GM18526 (cell line): ENCODE measurements around the gene CDC25C.

Experiments
- POLR2A ChIP-seq: IDR thresholded peaks from 3 replicates; pipeline ENCODE4 v1.6.1; 2011; ENCODE audit not compliant: insufficient read length; ENCODE audit errors: extremely low read depth

Gene CDC25C

DNA sequence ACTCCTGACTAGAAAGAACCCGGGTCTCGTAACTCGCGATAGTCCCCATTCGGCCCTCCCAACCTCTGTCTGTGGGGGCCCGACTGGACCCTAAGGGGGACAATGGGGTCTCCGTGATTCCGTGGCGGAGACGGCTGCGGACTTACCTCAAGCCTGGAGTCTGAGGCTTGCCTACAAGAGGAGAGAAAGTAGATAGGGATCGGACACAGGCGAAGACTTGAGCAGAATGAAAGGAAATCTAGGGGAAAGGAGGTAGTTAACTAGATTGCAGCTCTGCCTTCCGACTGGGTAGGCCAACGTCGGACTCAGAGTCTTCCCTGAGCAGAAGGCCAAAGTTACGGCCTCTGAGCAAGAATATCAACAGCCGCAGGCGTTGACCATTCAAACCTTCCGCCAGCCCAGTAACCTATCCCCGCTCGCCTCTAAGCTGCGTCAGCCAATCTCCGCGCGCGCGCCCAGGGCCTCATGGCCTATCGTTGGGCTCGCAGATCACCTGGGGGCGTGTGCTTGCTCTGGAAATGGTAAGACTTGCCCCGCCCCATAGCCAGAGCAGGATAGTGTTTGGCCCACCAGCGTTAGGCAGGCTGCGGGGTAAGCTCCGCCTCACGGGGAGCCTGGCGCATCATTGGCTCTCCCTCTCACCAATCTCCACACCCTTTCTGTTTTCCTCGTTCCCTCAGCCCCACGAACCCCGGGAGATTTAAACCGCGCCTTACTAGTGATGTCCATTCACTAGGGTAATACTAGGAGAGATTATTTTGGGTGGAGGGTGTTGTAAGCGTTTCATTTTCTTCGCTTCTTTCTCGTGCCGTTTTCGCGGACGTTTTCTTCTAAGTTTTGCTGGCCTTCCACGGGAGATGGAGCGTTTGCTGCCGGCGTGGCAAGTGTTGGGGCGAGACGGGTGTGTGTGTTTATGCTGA lies at the start of gene CDC25C:
TSS of gene CDC25C (minus strand) at position 356 of the 920 bp plus-strand sequence. CDS start 624 bp downstream, outside the sequence.
- peak; percentile 65 for TF ChIP-seq POLR2A

DNA sequence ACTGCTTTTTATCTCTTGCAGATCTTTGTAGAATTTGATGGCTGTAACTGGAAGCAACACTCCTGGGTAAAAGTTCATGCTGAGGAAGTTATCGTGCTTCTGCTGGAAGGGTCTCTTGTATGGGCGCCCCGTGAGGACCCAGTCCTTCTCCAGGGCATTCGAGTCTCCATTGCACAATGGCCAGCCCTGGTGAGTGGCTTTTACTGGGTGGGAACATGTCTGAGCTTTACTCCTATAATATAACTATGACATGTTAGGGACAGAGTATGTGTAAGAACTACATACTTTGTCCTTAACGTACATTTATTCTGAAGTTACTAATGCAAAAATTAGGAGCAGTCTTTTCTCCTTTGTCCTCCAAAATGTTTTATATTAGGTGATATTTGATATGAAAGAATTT lies 41.0 kb upstream of the CDC25C start:
- no peak for TF ChIP-seq POLR2A

DNA sequence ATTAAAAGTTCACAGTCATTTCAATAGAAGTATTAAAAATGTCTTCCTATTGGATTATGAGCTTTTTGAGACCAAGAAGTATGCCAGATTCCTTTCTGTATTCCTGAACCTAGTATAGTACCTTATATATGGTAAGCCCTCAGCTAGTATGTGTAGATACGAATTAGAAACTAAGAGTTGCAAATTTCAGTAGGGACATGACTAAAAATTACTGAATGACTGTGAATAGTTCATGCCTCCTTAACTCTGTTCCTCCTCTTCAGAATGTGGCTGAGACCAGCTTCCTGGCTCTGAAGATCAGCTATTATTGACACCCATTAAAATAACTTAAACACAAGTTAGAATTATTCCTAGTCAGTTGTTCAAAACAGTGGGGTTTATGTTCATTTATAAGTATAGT lies 40.6 kb upstream of the CDC25C start:
- no peak for TF ChIP-seq POLR2A

DNA sequence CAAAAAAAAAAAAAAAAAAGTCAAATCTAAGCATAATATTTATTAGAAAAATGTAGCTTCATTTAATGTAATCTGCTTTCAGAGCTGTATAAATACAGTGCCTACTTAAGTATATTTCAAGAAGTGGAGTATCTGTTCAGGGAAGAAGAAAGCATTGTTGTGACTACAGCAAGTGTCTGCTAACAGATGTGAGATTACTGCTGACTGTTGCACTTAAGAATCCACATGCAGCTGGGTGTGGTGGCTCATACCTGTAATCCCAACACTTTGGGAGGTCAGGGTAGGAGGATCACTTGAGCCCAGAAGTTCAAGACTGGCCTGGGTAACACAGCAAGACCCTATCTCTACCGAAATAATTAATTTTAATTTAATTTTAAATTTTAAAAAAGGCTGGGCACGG lies 39.9 kb upstream of the CDC25C start:
- TF ChIP-seq POLR2A = no peak

DNA sequence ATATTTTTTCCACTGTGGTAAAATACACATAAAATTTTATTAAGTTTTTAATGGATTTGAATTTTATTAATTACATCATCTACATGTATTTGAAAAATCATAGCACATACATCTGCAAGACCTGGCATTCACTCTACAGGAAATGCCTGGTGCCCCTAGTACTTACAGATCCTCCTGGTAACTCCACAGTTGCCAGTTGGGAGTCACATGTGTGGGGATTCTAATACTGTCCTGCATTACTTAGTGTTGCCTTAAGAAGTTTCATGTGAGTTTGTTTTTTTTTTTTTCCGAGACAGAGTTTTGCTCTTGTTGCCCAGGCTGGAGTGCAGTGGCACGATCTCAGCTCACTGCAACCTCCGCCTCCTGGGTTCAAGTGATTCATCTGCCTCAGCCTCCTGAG lies 38.9 kb upstream of the CDC25C start:
- no peak for TF ChIP-seq POLR2A

DNA sequence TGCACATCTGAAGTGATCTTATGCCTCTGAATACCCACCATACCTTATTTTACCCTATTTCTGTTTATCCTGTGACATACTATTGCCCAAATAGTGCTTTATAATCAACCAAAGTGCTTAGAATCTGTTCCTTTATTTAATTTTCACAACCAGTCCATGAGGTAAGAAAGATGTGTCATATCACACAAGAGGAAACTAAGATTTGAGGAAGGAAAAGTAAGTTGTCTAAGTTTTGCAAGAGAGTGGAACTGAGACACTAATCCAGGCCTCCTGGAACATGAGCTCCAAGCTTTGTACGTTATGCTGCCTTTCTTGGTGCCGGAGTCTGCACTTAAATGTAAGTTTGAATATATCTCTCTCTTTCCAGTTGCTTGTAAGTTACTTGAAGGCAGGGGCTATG lies 38.1 kb upstream of the CDC25C start:
- no peak for TF ChIP-seq POLR2A

DNA sequence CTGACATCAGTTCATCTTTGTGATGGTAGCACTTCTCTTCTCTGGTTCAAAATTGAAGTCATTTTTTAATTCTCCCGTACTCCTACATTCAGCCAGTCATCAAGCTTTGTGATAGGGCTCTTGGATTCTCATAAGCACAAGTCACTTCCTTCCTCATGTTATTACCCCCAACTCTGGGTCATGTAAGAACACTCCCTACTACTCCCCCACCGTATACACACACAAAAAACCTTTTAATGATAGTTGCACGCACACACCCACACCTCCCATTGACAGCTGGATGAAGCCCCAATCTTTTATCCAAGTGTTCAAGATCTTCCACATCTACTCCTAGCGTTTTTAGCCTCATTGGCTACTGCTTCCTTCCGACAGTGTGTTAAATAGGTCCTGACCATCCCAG lies 37.7 kb upstream of the CDC25C start:
- no peak for TF ChIP-seq POLR2A

DNA sequence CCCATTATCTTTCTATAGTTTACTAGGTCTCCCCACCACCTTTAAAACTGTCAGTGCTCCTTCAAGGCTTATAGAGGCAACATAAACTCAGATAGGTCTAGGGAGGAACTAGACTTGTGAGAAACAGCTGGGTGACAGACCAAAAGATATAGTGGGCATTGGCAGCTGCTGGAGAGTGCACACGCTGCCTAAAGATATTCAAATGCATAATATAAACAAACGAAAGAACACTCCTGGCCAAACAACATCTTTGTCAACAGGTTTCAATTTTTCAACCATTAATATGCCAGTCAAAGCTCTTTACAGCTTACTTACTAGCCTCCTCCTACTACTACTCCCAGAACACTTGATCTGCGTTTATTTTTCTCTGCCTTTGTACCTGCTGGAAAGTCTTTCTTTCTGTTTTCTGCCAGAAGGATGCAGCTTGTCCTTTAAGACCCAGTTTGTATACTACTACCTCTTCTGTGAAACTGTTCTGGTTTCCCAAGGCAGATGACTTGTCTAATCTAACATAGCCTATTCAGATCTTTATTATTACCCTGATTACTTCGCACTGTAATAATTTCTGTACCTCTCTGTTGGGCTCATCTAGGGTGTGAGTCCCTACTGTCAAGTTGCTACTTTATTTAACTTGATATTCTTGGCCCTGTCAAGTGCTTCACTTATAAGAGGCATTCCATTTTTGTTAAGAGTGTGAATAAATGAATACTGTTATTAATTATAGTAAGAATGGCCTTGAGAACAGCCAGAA lies 35.2 kb upstream of the CDC25C start:
- TF ChIP-seq POLR2A = no peak

DNA sequence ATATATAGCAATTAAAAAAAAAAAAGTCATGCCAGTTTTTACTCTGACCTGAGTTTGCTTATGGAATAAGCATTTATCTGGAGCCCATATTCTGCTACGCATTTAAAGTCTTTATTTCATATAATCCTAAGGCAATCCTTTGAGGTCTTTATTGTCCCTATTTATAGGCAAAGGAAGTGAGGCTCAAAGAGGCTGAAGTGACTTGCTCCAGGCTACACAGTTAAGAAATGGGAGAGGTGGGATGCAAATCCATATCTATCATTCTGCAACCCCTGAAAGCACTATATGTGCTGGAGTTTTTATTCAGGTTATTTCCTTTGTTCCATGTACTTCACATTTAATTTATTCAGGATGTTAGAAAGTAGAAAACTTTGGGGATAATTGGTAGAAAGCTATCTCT lies 33.0 kb upstream of the CDC25C start:
- no peak for TF ChIP-seq POLR2A

DNA sequence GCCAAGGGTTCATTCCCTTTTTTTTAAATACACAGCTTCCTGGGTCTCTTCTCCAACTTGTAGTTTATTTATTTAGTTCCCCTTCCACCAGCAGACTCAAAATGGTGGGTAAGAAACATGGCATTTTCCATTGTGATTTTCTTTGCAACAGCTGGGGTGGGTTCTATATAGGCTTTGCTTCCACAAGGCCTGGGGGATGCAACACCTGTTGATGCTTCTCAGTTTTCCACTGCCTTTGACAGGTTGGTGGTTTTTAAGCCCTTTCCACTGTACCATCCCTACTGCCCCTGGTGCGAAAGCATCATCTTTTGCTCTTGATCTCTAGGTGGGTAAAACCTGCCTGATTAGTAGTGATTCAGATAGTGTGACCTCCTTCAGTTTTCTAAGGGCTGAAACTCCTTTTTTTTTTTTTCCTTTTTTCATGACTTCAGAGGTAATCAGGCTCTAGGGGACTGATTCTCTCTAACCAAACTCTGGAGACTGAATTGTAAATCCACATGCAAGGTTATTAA lies 29.4 kb upstream of the CDC25C start:
- TF ChIP-seq POLR2A = no peak

DNA sequence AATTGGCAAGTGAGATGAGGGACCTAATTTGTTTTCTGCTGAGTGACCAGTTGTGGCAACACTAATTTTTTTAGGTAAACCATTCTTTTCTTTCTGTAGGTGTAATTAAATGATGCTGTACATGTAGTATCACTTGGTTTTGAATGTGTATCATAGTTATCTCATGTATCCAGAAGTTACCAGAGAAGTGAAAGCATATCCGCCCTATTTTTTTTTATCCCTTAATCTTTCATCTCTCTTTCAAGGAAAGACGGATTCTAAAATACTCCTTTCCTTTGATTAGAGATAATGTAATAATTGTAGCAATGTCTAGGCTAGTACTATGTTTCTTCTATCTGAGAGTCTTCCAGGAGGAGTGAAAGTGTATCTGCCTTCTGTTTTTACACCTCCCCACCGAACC lies 28.0 kb upstream of the CDC25C start:
- no peak for TF ChIP-seq POLR2A

DNA sequence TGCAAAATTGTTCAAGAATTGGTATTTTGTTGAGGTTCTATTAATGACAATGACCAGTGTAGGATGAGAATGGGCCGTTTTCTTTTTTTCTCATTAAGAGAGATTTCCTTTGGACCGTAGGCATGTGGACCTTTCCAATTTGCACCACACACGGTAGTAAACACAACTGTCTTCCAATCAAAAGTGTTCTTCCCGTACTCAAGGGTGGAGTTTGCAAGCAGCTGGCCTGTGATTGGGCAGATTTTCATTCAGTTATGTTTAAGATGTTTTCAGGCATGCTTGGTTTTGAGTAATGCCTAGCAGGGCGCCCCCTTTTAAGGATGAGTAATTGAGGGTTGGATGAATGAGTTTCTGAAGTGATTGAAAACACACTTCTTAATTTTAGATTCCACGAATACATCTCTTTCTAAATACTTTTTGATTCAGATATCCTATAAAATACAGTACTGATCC lies 23.3 kb upstream of the CDC25C start:
- TF ChIP-seq POLR2A = no peak

DNA sequence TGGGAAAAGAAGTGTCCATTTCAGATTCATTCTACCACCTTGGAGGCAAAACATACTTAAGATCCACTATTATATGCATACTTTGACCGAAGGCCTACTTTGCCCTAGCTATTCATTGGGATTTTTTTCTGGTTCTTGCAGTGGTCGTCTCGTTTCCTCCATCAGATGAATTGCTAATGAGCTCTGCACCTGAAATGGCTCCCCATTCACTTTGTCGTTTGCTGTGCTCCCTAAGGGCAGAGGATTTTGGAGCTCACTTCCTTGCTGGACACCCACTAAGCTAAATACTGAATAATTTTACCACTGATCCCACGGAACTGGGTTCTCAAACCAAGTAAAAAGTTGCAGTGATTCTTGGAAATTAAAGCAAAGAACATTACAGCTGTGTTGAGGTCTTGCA lies 22.8 kb upstream of the CDC25C start:
- TF ChIP-seq POLR2A = no peak

DNA sequence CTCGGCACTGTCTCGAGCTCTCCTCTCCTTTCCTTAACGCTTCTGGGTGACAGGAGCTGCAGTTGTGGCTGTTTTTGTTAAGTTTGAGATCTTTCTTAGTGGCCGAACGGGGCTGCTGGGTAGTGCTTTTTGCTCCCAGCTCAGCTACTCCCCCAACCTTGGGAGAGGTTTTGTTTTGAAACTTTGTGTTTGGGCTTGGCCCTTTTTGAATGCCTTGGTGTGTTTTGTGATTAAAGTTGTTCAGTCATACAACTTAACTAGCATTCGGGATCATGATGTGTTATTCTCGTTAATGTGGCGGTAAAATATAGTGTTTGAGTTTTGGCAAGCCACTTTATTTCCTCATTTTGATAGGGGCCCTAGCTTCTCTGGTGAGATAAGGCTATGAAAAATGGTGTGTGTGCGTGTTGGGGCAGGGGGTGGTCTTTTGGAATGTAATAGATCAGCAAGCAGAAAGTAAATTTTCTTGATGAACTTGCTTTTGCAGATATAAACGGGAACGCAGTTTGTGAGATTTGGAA lies 22.0 kb upstream of the CDC25C start:
- TF ChIP-seq POLR2A = no peak

DNA sequence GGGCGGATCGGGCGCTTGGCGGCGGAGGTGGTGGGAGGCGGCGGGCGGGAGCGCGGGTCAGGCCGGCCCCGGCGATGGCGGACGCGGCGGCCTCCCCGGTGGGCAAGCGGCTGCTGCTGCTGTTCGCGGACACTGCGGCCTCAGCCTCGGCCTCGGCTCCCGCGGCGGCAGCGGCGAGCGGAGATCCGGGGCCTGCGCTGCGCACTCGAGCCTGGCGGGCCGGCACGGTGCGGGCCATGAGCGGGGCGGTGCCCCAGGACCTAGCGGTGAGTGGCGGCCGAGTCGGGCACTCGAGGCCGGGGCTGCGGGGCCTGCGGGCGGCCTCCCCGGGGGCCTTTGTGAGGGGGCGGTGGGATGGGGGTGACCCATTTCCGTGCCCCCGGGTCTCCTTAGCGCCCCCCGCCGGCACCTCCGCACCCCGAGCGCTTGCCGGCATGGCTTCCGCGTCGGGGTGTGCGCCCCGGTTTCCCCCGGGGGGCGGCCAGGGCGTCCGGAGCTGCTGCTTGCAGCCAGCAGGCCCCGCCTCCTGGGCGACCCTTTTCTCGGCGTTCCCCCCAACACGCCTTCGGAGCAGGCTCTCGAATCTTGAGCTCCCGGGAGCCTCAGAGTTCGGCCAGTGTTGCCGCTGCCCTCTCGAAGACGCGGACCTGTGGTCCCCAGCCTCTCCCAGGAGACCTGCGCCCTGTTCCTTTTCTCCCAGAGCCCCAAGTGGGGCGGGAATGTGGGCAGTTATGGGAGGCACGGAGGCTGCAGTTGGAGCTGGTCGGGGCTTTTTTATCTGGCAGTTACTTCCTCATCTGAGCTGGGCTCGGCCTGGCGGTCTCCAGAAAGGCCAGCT lies 21.3 kb upstream of the CDC25C start:
- no peak for TF ChIP-seq POLR2A

DNA sequence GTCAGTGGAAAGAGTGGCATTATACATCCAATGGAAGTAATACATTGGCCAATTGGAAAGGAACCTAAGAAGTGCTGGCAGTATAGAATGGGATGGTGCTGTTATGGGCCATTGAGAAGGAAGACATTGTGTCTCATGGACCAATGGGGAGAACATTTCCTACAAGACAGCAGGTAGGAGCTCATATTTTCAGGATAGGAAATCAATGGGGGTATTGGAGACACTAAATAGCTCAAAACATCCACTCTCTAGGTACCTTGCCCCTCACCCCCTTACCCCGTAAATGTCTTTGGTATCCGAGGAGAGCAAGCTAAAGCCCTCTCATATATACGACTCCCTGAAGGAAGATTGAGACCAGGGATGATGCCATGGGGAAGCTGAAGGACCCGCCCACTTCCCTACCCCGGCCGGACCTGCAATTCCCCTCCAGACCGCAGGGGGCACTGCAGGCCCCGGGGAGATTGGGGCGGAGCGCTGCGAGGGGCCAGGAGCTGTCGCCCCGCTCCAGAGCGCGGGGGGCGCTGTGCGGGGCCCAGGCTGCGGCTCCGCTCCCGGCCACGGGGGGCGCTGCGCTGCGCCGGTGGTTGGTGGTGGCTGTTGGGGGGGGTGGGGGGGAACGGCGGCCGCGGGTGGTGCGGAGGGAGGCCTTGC lies 20.6 kb upstream of the CDC25C start, which contains the start of gene KDM3B:
TSS of gene KDM3B (plus strand) at position 615 of the 651 bp plus-strand sequence. CDS start 111 bp downstream, outside the sequence.
- TF ChIP-seq POLR2A = no peak
